ENCODE results near the gene FAM222A.

The FAM222A gene

DNA sequence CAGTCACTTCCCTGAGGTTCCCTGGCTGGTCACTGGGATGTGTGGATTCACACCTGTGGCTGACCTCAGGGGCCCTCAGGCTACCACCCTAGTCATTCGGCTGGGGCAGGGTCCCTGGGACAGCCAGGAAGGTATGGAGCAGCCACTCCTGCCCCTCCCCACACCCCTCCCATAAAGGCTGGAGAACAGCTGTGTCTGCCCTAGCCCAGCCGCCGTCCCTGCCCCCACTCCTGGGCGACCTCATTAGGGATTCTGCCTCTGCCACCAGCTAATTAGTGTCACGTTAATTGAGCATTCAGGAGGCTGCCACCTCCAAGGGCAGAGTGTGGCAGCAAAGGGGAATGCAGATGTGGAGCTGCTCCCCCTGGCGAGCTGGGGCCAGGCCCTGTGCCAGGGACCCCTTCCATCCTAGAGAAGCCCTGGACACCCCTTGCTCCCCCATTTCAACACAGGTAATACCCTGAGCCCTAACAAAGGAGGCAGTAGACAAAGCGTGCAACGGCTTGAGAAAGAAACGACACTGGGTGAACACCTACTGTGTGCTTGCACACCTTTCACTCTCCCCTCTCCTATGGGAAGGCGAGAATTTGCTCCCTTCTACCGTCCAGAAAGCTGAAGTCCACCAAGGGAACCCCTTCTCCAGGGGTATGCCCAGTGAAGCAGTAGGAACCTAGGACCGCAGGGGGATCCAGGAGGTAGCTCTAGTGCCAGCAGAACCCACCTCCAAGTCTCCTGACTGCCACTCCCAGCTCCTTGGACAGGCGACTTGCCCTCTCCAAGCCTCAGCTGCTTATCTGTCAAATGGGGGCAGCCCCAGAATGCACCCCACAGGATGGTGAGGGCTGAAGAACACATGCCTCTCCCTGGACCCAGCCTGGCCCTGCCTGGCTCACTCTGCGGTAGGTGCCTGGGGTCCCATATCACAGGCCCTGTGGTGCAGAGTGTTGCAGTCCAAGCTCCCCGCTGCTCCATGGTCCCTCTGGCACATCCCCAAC lies 45.1 kb downstream of the FAM222A start:
- peak in 3 of 51 donors; percentile 19 to 38 (median 20) for DNase-seq

DNA sequence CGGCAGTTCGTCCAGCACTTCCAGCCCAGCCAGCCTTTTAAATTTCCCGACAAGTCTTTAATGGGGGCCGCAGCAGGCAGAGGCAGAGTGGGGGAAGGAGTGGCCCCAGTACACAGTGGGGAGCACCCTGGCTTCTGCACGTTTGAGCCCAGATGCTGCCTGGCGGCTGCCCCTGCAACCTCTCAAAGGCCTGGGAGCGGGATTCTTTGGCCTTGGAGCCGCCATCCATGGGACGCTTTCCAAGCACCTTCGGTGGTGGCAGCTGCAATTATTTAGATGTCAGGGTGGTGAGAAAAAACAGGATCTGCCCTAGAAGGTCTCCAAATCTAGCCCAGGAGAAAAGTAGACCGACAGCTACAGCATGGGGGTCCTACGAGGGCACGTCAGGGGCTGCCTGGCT lies 46.0 kb downstream of the FAM222A start:
- no peak for DNase-seq

DNA sequence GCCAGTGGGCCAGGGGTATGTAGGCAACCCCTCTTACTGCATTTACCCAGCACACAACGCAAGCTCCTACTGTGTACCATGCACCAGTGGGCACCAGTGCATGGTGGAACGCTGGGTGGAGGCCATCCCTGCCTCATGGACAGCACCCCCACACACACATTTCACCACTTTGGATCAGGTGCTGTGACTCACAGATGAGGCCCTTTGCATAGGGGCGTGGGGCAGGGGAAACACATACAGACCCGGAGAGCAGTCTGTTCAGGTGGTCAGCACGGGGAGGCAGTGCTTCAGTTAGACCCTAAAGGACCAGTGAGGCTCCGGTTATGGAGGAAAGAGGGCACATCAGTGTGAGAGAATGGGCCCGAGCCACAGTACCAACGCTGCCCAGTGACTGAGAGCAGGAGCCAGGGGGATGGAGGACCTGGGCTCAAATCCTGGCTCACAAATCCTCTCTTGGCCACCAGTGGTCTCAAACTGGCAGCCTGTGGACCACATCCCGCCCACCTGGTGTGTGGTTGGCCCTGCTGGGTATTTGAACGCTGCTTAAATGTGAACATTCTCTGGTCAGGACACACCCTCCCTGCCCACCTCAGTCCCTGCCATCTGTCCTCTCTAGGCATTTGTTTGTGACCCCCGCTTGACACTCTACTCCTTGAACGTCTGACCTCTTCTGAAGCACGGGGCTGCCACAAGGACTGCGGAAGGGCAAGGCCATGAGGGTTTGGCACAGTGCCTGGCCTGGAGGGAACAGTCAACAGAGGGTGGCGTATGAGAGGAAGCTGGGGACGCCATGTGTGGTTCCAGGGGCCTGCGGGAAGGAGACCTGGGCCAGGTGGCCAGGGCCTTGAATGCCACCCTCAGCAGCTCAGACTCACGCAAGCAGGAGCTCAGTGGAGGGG lies 46.7 kb downstream of the FAM222A start:
- DNase-seq, result peak in 4 of 51 donors; percentile 21 to 33 (median 26)

DNA sequence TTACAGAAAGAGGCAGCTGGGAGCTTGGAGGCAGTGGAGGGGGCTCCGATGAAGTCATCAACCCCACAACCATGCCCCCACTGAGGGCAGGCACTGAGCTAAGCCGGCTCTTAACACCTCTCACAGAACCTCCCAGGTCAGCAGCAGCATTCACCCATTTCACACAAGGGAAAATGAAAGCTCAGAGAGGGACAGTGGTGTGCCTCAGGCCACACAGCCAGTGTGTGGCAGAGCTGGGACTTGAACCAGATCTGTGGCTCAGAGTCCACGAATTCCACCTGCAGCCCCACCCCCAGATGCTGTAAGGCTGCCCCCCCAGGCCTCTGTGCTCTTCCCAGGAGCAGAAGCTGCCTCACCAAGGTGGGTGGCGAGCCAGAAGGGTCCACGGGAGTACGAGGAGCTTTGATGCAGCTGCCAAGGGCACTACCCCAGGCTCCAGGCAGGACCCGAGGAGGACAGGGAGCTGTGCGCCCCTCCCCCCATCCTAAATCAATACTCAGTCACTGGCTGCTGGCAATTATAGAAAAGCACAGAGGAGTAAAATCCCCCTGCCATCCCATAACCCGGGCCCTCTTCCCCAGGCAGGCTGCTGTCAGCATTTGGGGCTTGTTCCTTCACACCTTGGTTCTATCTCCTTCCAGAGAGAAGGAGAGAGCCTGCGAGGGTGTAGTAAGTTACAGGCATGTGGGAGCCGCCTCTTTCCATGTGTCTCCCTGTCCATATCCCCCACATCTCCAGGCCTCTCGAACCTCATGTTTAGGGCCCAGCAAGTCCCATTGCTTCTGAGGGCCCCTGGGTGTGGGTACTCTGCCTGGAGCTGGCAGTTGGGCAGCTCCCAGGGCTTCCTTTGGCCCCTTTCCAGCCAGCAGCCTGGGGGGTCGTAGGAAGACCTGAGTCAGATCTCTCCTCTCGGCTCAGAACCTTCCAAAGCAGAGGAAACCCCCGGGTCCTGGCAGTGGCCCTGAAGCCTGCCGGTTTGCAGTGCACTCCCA lies 47.6 kb downstream of the FAM222A start:
- DNase-seq, result no peak

DNA sequence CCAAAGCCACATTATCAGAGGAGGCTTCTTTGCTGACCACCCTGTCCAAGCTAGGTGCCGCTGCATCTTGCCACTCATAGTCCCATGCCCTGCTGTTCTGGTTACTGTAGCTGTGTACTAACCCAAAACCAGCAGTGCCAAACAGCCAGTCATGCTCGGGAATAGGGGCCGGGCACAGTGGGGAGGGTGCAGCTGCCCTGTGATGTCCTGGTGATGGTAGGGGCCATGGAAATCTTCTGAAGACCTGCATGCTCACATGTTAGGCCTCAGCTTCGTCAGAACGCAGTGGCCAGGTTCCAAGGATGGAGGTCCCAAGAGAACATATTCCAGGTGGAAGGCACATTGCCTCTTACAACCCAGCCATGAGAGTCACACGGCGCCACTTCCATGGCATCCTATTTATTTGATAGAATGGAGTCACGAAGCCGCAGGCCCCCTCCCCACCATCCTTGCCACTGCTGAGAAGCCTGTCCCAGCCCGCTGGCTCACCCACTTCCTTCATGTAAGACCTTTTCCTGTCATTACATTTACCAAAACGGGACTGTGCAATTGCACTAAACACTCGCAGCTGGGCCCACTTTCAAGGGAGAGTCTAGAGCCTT lies 48.5 kb downstream of the FAM222A start:
- DNase-seq, result no peak

DNA sequence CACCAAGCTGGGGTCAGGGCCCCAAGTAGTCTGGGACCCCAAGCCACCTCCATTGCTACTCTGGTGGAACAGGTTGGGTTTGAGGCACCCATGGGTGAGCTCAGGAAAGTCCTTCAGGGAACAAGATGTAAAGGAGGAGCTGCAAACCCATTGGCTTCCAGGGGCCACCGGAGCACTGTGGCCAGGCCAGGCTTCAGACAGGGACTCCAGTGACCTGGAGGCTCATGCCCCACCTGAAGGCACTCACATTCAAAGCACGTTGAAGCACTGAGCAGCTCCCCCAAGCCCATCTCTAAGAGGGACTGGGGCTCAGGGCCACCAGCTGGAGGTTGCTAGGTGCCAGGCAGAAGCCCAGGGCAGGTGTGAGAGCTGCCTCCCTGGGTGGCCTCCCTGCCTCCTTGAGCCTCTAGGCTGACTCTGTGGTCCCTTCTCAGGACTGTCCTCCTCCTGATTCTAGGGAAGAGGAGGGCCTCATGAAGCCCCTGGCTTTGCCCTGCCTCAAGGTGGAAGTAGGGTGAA lies 49.1 kb downstream of the FAM222A start:
- DNase-seq, result no peak

DNA sequence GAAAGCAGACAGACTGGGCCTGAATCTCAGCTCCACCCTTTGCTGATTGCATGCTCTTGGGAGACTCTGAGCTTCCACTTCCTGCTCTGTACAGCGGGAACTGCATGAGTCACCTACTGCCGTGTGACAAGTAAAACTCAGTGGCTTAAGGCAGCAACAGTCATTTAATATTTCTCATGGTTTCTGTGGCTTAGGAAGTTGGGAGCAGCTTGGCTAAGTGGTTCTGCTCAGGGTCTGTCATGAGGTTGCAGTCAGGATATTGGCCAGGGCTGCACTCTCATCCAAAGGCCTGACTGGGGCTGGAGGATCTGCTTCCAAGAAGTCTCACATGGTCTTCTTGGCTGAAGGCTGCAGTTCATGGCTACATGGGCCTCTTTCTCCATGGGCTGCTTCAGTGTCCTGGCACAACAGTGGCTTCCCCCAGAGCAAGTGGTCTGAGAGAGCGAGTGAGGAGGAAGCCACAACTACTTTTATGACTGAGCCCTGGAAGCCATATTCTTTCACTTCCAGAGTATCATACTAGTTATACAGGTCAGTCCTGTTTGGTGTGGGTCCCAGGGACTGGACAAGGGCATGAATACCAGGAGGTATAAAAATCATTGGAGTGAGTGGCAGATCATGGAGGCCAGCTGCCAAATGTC lies 49.7 kb downstream of the FAM222A start:
- no peak for DNase-seq

DNA sequence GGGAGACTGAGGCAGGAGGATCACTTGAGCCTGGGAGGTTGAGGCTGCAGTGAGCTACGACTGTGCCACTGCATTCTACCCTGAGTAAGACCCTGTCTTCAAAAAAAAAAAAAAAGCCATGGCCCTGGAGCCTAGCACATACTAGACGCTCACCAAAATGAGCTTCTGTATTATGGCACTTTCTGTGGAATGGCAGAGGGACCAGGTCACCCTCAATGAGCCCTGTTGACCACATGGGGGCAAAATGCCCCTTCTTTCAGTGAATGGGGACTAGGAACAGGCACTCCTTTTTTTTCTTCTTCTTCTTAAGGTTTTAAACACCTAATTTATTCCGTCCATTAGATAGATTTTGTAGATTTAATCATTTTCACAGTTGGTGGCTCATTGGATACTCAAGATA lies 50.5 kb downstream of the FAM222A start:
- no peak for DNase-seq

DNA sequence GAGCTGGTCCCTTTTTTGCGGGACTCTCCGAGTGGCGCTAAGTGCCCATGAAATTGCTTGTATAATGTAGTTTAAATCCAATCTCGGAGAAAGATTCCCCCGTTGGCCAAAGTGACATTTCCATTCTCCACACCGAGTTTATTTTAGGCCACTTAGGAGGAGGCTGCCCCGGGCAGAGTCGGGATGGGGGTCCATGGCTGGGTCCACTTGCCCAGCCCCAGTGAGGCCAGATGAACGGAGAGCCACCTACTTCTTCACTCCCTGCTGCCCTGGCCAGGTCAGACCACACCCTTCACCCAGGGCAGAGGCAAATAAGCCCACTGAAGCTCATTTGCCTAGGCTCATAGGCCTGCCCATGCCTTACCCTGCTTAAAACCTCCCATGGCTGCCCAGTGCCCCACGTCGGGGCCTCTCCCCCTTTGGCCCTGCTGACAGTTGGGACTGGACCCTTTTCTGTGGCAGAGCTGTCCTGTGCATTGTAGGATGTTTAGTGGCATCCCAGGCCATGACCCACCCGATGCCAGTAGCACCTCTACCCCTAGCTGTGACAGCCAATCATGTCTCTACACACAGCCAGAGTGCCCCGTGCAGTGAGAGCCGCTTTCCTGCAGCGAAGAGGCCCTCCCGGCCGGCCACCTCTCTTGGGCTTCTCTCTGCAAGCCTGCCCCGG lies 51.3 kb downstream of the FAM222A start:
- DNase-seq, result no peak

DNA sequence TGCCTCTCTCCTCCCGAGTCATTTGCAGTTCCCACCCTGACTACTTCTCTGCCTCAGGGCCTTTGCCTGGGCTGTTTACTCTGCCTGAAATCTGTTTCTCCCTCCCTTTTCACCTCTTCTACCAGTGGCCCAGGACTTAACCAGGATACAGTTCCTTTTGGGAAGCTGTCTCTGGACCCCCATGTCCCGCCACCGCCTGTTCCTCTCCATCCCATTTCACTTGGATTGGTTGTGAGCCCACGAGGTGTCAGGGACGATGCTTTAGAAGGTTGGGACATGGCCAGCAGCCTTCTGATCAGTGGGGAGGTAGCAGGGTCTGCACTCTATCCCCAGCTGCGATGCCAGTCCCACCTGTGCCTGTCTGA lies 51.8 kb downstream of the FAM222A start:
- no peak for DNase-seq

DNA sequence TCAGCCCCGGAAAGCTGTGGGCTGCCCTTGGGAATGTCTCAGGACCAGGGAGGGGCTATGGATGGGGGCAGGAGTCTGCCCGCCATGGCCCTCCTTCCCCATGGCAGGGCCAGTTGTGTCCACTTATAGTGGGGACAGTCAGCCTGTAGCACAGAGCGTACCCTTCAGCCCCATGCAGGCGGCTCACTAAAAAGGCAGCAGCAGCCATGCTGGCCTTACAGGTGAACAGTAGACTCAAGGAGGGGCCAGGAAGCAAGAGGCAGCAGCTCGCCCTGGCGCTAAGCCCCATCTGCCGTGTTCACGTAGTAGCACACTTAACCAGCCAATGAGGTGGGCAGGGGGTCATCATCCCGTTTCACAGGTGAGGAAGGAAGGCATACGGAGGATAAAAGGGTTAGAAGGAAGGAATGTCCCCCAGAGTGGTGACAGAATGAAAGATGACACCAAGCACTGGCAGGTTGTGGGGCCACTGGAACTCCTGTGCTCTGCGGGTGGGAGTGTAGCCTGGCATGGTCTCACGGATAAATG lies 52.7 kb downstream of the FAM222A start:
- no peak for DNase-seq

DNA sequence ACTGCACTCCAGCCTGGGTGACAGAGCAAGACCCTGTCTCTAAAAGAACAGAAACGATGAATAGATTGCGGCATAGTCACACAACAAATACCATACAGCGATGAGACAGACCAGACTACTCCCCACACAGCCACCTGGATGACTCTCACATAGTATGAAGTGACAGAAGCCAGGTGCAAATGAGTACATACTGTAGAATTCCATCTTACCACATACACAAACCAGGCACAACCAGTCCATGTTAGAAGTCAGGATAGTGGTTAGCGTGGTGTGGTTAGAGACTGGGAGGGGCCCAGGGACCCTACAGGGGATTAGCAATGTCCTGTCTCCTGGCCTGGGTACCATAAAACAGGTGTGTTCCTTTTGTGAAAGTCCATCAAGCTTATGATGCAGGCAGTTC lies 53.8 kb downstream of the FAM222A start:
- DNase-seq, result no peak

DNA sequence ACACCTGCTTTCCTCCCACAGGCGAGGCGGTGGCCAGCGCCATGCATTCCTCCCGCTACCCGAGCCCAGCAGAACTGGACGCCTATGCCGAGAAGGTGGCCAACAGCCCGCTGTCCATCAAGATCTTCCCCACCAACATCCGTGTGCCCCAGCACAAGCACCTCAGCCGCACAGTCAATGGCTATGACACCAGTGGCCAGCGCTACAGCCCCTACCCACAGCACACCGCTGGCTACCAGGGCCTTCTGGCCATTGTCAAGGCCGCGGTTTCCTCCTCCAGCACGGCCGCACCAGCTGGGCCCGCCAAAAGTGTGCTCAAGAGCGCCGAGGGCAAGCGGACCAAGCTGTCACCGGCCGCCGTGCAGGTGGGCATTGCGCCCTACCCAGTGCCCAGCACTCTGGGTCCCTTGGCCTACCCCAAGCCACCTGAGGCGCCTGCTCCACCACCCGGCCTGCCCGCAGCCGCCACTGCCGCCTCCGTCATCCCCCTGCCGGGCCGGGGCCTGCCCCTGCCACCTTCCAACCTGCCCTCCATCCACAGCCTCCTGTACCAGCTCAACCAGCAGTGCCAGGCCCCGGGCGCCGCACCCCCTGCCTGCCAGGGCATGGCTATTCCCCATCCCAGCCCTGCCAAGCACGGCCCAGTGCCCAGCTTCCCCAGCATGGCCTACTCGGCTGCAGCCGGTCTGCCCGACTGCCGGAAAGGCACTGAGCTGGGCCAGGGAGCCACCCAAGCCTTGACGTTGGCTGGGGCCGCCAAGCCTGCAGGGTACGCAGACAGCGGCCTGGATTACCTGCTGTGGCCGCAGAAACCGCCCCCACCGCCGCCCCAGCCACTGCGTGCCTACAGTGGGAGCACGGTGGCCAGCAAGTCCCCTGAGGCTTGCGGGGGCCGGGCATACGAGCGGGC lies 54.6 kb downstream of the FAM222A start:
- peak in 16 of 51 donors; percentile 9 to 56 (median 36) for DNase-seq

DNA sequence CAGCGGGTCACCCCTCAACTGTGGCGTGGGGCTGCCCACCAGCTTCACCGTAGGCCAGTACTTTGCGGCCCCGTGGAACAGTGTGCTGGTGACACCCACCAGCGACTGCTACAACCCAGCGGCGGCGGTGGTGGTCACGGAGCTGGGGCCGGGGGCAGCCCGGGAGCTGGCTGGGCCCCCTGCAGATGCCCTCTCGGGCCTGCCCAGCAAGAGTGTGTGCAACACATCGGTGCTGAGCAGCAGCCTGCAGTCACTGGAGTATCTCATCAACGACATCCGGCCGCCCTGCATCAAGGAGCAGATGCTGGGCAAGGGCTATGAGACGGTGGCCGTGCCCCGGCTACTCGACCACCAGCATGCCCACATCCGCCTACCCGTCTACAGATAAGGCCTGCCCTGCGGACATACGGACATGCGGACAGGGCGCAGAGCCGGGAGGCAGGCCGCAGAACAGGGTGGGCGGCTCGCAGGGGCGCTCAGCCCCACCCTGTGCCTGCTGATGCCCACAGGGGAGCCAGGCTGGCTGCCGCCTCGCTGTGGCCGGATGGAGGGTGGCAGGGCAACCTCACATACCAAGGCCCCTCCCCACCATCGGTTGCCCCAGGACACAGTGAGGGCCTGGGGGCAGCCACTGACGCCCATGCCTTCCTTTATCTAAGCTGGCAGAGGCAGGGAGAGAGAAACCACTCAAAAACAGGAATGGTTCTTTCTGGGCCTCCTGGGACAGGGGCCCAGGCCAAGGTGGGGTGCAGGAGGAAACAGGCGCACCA lies 55.5 kb downstream of the FAM222A start:
- no peak for DNase-seq

DNA sequence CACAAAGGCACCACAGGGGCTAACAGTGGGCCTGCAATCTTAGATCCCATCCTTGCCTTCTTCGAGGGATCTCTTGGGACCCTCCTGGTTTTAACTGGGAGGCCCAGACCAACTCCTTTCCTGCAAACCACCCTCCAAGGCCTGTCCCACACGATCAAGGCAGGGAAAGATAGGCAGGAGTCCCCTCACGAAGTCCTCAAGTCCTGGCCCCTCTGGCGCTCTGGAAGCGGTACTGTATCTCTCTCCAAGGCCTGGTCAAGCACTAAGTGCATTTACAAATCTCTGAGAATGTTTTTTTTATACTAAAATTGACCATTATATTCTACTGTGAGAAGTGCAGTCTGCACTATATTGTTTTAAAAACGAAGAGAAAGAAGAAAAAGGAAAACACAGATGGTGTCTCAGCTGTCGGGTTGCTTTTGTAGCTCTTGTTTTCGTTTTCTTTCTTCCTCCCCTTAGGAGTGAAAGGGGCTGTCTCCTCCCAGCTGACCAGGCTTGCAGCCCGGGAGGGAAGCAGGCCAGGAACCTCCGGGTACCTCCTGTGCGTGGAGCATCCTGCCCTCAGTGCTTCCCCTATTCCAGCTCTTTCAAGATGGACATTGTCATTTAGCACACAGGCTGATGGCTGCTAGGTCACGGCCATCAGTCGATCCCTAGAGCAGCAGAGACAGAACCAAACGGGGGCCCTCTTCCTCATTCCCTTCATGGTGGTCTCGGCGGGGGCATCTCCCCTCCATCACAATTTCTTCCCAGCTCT lies 56.7 kb downstream of the FAM222A start:
- peak in 32 of 51 donors; percentile 16 to 72 (median 39) for DNase-seq

Measured in hypothalamus (tissue), 51 donors.